GM21737 (cell line): ENCODE results near the gene TXN2.
"Not testable (repeated sequence)": the region's sequence is repeated elsewhere in the genome, so short reads cannot be mapped to it uniquely, and the experiment has no call there.

Experiments used
- ATAC-seq: cut with Tn5 transposase; IDR thresholded peaks from one replicate; pipeline ENCODE4 v1.9.1; 2021; ENCODE audit warnings: mild to moderate bottlenecking, moderate library complexity; ENCODE audit not compliant: unreplicated experiment

TXN2 gene

GRCh38 chr22:36481393-36482168 lies at the start of gene TXN2:
TXN2 (minus strand) TSS chr22:36481640; CDS start chr22:36480837, 803 bp downstream.
- peak; percentile 68 for ATAC-seq

GRCh38 chr22:36528795-36529751 lies 47.6 kb upstream of the TXN2 start, which contains the start of gene EIF3D:
EIF3D (minus strand) TSS chr22:36529166; CDS start chr22:36526121, 3,045 bp downstream.
- ATAC-seq, result peak; percentile 88

- ATAC-seq, result no peak
Measured at GRCh38 chr22:36528341-36528740, 46.9 kb upstream of the TXN2 start.

DNA sequence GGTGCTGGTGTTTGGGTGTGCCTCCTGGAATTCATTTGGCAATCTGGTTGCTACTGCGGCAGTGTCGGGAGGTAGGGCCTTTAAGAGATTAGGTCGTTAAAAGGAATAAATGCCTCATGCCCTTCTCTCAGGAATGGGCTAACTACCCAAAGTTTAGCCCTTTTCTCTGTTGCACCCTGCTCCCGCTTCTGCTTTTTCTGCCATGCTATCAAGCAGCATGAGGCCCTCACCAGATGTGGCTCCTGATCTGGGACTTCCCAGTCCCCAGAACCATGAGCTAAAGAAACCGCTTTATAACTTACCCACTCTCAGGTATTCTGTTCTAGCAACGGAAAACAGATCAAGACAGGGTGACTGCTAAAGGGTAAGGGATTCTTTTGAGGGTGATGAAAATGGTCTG lies 41.2 kb upstream of the TXN2 start:
- ATAC-seq, result no peak

- ATAC-seq, result no peak
Measured at GRCh38 chr22:36520423-36520822, 39.0 kb upstream of the TXN2 start.

- not testable (repeated sequence) for ATAC-seq
Measured at GRCh38 chr22:36519906-36520305, 38.5 kb upstream of the TXN2 start.

GRCh38 chr22:36514766-36515165 lies 33.3 kb upstream of the TXN2 start:
- ATAC-seq, result no peak

GRCh38 chr22:36512991-36513390 lies 31.6 kb upstream of the TXN2 start:
- ATAC-seq, result no peak

- no peak for ATAC-seq
Measured at GRCh38 chr22:36512333-36512732, 30.9 kb upstream of the TXN2 start.

GRCh38 chr22:36510966-36511881 lies 29.8 kb upstream of the TXN2 start:
- ATAC-seq, result no peak

DNA sequence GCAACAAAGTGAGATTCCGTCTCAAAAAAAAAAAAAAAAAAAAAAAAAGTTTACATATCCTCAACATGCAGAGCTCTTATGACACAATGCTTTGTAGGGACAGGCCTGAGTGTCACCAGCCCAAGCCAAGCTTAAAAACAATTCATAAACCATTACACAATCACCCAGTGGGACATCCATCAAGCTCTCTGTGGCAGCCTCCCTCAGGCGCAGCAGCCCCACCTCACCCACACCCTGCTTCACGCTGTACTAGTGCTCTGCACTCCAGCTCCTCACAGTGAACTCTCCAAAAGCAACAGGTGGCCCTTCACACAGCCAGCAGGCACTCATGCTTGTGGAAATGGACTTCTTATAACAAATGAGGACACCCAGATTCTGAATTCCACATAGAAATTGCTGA lies 28.9 kb upstream of the TXN2 start:
- no peak for ATAC-seq

GRCh38 chr22:36507518-36508010 lies 26.1 kb upstream of the TXN2 start:
- no peak for ATAC-seq

DNA sequence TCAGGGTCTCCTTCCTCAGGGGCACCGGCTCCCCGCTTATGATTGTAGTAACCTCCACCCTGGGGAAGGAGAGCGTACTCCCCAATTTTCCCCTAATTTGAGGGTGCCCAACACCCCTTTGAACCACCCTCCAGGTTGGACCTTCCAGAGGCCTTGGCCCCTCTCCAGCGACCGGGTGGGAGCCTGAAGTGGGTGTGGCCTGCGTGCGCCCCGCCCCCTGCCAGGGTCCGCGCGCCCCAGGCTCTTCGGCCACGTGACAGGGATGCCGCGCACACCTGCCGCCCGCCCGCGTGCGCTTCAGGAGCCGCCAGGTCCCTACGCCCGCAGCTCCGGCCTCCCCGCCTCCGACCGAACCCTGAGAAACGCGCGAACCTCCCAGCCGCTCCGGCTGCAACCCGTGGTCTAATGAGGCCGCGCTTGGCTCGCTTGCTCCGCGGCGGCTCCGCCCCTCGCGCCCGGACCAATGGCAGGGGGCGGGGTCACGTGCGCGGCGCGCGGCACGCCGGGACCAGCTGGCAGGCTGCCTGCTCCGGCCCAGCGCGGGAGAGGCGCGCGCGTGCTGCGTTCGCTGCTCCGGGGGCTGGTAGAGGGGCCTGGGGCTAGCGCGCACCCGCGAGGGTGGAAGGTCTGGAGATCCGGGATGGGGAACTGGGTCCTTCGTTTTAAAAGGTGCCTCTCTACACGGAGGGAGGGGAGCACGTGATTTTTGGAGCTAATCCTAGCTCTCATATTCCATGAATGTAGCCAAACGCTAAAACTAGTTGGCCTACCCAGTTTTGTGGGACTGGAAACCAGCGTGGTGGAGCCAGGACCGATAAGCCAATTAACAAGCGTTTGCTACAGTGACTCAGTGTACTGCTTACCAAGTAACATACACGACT lies 25.4 kb upstream of the TXN2 start, which contains the start of gene FOXRED2:
FOXRED2 (minus strand) TSS at position 404 of the 881 bp plus-strand sequence. CDS start 618 bp downstream, outside the sequence.
- ATAC-seq, result peak; percentile 78

DNA sequence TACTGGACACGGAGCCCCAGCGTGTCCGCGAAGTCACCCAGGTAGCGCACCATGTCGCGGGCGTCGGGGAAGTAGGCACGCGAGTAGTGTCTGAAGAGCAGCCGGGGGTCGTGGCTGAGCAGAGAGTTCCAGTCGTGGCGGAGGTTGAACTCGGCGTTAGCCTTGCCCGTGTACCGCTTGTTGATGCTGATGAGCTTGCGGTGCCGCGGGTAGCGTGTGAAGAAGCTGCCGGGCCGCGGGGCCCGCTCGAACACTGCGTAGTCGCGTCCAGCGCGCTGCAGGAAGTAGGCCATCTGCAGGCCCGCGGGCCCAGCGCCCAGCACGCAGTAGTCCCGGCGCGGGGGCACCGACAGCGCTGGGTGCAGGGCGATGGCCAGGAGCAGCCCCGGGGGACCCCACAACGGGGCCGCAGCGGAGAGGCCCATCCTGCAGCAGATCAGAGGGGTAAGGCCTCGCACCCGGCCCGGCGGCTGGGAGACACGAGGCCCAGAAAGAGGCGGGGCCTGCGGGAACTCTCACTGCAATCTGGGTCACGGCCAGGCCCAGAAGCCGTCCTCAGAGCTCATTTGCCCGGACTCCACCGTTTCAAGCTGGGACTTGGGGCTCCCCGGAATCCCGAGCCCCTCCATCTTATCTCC lies 24.7 kb upstream of the TXN2 start:
- ATAC-seq, result no peak

DNA sequence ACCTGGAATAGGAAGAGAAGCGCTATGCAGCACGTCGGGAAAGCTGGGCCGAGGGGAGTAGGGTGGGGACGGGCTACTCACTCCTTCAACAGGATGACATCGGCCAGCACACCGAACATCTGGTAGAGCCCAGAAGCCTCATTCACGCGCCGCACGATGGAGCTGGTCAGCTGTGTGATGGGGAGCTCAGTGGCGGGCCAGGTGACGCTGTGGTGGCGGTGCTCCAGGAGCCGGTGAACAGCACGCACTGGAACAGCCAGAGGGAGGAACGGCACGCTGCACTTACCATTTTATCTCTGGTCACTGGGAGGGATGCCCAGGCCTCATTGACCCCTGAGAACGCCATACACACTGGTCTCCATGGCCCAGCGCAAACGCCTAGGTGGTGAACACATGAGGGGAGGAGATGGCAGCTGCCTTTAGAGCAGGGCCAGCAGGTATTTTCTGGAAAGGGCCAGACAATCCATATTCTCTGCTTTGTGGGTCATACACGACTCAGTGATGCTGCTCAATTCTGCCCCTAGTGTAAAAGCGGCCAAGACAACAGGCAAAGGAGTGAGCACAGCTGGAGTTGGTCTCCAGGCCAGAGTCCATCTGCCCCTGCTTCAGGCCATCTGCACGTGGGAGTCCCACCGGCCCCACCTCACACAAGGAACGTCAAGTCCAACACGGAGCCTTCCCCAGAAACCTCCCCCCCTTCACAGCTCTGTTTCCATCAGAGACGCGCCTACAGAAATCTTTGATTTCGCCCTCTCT lies 16.6 kb upstream of the TXN2 start:
- ATAC-seq, result no peak

GRCh38 chr22:36493690-36494110 lies 12.3 kb upstream of the TXN2 start:
- ATAC-seq, result peak; percentile 61

GRCh38 chr22:36492109-36492508 lies 10.7 kb upstream of the TXN2 start:
- ATAC-seq, result no peak

DNA sequence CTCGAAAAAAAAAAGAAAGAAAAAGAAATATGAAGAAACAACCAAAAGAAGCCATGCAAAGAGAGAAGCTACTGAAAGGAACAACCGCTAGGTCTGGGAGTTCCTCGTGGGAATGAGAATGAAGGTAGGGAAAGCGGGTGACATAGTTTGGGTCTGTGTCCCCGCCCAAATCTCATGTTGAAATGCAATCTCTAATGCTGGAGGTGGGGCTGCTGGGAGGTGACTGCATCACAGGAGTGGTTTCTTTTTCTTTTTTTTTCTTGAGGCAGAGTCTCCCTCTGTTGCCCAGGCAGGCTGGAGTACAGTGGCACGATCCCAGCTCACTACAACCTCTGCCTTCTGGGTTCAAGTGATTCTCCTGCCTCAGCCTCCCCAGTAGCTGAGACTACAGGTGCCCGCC lies 9.7 kb upstream of the TXN2 start:
- ATAC-seq, result no peak
